Activated CD4-positive, alpha-beta T cell treated with anti-CD3 and anti-CD28 coated beads, Interleukin-2, amount 50 U/mL, for 24 hours (primary cell): ENCODE results near the gene MCF2L2.
"Not testable (repeated sequence)": the region's sequence is repeated elsewhere in the genome, so short reads cannot be mapped to it uniquely, and the experiment has no call there.

Experiments used
- DNase-seq, 2 donors: peaks; one replicate each; pipeline ENCODE4 v3.0.0-alpha.2; 2020; ENCODE audit warnings: low read depth in 1 of 2, low spot score in 1 of 2

MCF2L2 gene

DNA sequence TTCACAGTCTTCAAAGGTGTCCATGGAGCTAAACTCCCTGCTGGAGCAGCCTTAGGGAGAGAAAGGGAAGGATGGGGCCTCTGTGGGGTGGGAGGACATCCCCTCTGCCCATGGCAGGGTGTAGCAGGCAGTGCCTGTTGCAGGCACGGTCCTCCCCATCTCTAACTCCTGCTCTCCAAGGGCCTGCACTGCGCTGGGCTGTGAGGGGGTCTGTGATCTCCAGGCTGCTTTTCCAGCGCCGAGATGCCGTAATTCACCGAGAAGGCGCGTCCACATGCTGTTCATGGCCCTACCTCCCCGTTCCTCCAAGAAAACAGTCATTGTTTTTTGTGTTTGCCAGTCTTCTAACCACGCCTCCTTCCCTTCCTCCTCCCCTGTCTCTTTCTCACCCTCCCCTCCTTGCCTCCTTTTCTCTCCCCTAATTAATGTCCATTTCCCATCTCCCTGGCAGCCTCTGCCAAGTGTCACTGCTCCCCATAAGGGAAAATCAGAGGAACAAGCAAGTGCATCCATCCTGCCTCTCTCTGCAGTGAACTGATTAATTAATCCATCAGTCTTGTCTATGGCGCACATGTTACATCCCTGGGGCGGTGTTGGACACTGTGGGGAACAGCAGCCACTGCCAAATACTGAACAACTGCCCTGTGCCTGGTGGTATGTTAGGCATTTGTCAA, 248.2 kb downstream of the MCF2L2 start:
- no peak for DNase-seq

DNA sequence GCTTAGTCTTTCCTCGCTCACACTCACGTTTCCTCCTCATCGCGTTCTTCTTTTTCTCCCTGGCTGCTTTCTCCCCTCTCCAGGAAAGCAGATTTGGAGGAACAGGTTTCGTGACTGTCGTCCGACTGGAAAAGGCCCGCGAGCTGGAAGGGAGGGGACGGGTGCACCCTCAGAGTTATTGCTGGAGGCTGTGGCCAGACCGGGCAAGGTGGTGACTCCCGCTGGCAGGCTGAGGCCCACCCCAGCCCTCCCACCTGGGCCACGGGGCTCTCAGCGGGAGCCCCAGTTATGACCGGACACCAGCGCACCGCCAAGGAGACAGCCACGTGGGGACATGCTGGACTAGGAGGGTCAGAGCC, 248.9 kb downstream of the MCF2L2 start:
- DNase-seq, result not testable (repeated sequence)

GRCh38 chr3:183178833-183179549, 249.4 kb downstream of the MCF2L2 start:
- no peak for DNase-seq

- DNase-seq, result no peak
Observed at GRCh38 chr3:183178512-183178832, 249.9 kb downstream of the MCF2L2 start.

GRCh38 chr3:183172051-183172639, 256.3 kb downstream of the MCF2L2 start:
- DNase-seq, result no peak

DNA sequence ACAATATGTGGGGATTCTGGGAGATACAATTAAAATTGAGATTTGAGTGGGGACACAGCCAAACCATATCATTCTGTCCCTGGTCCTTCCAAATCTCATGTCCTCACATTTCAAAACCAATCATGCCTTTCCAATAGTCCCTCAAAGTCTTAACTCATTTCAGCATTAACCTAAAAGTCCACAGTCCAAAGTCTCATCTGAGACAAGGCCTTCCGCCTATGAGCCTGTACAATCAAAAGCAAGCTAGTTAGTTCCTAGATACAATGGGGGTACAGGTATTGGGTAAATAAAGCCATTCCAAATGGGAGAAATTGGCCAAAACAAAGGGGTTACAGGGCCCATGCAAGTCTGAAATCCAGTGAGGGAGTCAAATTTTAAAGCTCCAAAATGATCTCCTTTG, 260.4 kb downstream of the MCF2L2 start:
- DNase-seq, result not testable (repeated sequence)

DNA sequence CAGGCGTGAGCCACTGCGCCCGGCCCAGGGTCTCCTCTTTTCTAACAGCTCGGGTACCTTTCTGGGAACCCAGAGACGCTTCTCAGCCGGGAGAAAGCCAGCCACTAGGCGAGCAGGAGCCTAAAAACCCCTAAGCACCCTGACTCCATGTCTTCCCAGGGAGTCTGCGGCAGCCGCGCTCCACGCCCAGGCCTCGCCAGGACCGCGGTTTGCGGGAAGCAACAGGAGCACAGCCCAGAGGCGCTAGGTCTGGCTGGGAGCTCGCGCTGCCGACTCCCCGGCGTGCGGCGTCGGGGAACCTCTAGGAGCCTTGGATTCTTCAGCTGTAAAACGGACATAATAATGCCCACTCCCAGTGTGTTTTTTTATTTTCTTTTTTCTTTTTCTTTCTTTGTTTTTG, 264.9 kb downstream of the MCF2L2 start:
- DNase-seq, result no peak

DNA sequence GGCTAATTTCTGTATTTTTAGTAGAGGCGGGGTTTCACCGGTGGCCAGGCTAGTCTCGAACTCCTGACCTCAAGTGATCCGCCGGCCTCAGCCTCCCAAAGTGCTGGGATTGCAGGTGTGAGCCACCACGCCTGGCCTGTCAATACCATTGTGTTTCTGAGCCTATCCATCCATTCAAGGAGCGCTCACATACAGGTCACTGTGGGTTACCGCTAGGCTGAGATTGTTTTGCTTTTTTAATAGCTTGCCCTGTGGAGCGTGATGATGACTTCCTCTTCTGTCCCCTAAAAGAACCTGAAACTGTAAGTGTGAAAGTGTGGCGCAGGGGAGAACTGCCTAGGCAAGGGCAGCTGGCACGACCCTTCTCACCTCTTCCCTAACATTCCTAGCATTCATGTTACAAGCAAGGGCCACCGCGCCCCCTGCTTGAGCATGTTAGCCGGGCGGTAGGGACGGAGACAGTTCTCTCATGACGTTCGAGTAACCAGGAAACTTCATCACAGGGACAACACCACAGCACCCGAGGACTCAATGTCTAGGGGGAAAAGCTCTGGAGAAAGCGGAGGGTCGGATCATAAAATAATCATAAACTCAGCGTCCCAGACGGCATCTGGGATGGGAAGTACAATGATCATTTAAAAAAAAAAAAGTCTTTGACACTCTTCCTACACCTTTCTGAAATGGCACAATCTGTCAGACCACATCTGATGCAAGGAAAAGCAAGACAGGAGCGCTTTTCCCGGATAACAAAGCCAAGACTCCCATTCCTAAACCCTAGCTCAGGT, 266.7 kb downstream of the MCF2L2 start:
- no peak for DNase-seq

- no peak for DNase-seq
Observed at GRCh38 chr3:183160616-183161015, 267.8 kb downstream of the MCF2L2 start.

- DNase-seq, result no peak
Observed at GRCh38 chr3:183159333-183159732, 269.1 kb downstream of the MCF2L2 start.

GRCh38 chr3:183158551-183159006, 269.8 kb downstream of the MCF2L2 start:
- peak in 1 of 2 donors; percentile 50 for DNase-seq

GRCh38 chr3:183158113-183158512, 270.3 kb downstream of the MCF2L2 start:
- DNase-seq, result no peak

GRCh38 chr3:183156266-183156665, 272.2 kb downstream of the MCF2L2 start:
- no peak for DNase-seq

DNA sequence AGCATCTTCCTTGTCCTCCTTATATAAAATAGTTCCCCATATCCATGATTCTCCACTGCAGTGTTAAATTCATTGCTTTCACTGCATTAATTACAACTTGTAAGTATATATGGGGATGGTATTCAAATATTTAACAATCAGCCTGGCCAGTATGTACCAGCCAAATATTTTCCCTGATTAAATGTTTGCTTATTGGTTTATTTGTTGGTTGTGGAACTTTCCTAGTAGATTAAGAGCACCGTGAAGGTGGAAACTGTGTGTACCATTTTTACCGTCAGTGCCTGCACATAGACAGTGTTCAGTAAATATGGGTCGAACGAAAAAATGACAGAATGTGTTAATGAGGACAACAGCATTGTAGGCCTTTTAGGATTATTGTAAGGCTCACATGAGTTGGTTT, 272.9 kb downstream of the MCF2L2 start:
- no peak for DNase-seq

DNA sequence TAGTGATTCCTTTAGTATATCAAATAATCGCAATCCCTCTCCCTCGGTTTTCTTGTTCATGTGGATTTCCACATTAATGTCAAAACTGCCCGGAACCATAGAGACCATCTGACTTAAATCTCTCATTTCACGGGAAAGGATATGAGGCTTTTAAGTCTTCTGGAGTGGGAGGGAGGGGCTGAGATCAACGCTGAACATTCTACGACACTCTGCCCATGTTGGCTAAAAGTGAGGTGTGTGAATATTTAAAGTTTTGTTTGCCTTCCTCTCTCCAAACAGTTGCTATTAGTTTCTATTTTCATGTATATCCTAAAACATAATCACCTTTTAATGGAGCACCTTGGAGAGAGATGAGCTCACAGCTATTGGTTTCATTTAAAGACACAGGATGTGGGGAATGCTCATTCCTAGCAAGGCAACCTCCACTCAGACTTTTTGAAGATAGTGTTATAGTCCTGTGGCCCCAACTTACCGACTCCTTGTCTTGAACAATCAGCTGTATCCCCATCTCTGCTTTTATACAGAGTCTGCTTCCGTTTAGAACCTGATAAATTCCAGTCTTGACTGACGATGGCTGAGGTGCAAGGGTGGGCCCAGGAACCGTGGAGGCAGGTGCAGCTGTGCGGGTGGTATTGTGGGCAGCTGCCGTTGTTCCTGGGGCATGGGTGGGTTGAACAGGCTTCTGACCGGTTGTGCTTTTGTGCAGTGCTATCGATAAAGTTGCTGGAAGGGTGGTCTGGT, 275.0 kb downstream of the MCF2L2 start:
- no peak for DNase-seq

DNA sequence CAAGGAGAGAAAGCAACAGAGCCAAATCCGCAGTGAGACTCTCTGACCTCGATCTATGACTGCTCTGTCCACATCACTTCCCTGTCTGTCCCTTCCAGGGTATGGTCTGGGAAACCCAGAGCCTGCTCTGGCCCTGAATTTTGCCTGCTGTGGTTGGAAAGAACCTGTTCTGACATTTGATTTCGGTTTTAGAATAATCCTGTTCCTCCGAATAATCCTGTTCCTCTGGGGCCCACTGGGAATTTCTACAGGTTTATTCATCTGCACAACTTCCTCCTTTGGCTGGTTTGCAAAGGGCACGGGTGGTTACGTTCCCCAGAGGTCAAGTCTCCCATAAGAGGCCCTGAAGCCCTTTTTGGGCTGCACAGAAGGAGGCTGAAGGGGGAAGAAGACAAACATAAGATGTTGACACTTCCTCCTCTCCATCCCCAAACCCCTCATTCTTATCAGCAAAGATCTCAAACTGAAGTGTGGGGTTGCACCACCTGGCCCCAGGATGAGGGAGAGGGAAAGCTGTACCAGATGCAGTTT, 276.5 kb downstream of the MCF2L2 start:
- no peak for DNase-seq

- DNase-seq, result no peak
Observed at GRCh38 chr3:183151086-183151485, 277.3 kb downstream of the MCF2L2 start.

DNA sequence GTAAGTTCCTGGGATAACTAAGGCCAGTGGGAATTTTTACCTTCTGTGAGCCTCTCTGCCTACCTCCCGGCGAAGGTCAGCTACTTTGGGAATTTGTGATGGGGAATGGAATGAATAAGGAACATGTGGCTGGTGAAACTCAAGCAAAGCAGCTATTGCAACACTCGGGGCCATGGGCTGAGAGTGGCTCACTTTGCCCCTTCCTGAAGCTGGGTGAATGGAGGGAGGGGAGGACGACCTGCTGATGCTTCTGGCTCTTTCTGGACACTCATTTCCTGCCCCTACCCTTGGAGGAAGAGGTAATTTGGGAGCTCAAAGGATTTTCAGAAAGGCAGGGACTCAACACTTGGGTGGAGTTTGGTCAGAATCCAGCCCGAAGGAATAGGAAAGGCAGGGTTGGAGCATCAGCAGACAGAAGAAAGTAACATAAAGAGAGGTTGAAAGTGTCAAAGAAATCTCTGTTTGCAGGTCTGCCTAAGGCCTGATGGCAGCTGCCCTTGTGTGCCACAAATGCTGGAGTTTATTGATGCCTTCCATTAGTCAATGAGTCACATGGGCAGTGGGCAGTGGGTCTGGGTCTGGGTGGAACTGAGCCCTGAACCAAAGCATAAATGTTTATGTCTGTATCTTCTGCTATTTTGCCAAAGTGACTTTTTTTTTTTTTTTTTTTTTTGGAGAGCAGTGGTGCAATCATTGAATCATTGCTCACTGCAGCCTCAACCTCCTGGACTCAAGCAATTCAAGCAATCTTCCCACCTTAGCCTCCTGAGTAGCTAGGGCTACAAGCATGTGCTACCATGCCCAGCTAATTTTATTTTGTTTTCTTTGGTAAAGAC, 278.3 kb downstream of the MCF2L2 start:
- no peak for DNase-seq

DNA sequence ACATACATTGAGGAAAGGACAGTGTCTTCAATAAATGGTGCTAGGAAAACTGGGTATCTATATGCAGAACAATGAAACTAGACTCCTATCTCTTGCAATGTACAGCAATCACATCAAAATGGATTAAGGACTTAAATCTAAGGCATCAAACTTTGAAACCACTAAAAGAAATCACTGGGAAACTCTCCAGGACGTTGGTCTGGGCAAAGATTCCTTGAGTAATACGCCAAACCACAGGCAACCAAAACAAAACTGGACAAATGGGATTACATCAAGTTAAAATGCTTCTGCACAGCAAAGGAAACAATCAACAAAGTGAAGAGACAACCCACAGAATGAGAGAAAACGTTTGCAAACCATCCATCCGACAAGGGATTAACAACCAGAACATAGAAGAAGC, 280.4 kb downstream of the MCF2L2 start:
- DNase-seq, result no peak

GRCh38 chr3:183144363-183144762, 284.1 kb downstream of the MCF2L2 start:
- DNase-seq, result no peak
